HUES48 (cell line): Measurements from ENCODE around the gene DISP2.

Experiments used
- H3K27ac ChIP-seq: one replicate; pipeline ENCODE4 v1.7.0; 2013; ENCODE audit warnings: low read depth, low read length, inconsistent platforms
- H3K27me3 ChIP-seq: 2 replicates; pipeline ENCODE4 v1.6.1; 2013; ENCODE audit warnings: mild to moderate bottlenecking, low read length; ENCODE audit not compliant: control insufficient read depth, insufficient read depth
- H3K36me3 ChIP-seq: 2 replicates; pipeline ENCODE4 v1.6.1; 2013; ENCODE audit warnings: low read length; ENCODE audit not compliant: control insufficient read depth, insufficient read depth
- H3K4me1 ChIP-seq: 2 replicates; pipeline ENCODE4 v1.6.1; 2013; ENCODE audit warnings: mild to moderate bottlenecking, low read length; ENCODE audit not compliant: control insufficient read depth, insufficient read depth
- H3K4me3 ChIP-seq: 2 replicates; pipeline ENCODE4 v1.5.1; 2013; ENCODE audit warnings: mild to moderate bottlenecking, low read depth, low read length
- H3K9ac ChIP-seq: 2 replicates; pipeline ENCODE4 v1.6.1; 2013; ENCODE audit warnings: mild to moderate bottlenecking, low read depth, low read length, moderate library complexity
- H3K9me3 ChIP-seq: 2 replicates; pipeline ENCODE4 v1.6.1; 2013; ENCODE audit warnings: low read length; ENCODE audit not compliant: control insufficient read depth, insufficient read depth

DISP2 gene

GRCh38 chr15:40381818-40382529, 24.0 kb downstream of the DISP2 start:
- H3K27ac ChIP-seq, result peak overlapping the region; percentile 24
- H3K4me3 ChIP-seq, result peak overlapping the region; percentile 44
- peaks cover 24% of the 10 kb centered on the region for H3K36me3 ChIP-seq
- no peaks in the 10 kb centered on the region for H3K9me3 ChIP-seq
- H3K9ac ChIP-seq, result no peak overlapping the region
- peaks cover 5% of the 10 kb centered on the region; the same call in 1 of the 2 replicates for H3K4me1 ChIP-seq
- H3K27me3 ChIP-seq, result no peaks in the 10 kb centered on the region

DNA sequence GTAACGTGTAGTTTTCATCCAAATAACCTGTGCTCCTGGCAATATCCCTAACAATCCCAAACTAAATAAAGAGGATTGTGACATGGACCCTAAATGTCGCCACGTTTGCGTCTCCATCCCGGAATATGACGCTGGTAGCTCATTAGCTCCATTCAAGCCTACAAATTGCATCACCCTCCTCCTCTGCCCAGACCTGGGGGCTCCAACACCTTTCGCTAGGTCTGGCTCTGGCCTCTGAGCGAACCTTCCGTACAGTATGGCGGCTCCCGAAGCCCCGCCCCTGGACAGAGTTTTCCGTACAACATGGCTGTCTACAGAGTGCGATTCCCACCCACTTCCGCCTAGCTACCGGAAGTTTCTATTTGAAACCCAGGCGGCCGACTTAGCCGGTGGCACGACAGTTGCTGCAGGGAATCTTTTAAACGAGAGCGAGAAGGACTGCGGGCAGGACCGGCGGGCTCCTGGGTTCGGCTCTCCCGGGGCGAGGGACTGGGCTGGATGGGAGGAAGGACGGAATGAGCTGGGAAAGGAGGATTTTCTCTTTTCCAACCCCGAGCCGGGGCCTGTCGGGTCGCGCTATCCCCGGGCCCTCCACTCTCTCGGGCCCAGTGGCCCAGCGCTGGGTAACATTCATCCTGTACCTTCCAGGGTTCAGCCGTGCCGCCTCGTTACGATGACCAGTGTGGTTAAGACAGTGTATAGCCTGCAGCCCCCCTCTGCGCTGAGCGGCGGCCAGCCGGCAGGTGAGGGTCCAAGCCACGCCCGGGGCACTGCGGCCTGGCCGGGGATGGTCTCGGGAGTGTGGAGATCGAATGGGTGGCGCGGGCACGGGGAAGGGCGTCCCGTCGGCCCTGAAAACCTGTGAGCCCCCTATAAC, 24.8 kb downstream of the DISP2 start, which contains the start of gene KNSTRN:
Gene KNSTRN, plus strand, starts transcription at position 142 of the 877 bp plus-strand sequence. Its CDS starts 115 bp downstream, at position 257.
- no peaks in the 10 kb centered on the region for H3K27me3 ChIP-seq
- H3K36me3 ChIP-seq, result peaks cover 33% of the 10 kb centered on the region
- H3K9me3 ChIP-seq, result no peaks in the 10 kb centered on the region
- peaks cover 5% of the 10 kb centered on the region; the same call in 1 of the 2 replicates for H3K4me1 ChIP-seq
- peak within 1 kb of the TSS; percentile 38 for H3K9ac ChIP-seq
- H3K27ac ChIP-seq, result peak within 1 kb of the TSS; percentile 64
- H3K4me3 ChIP-seq, result peak within 1 kb of the TSS; percentile 77

- no peaks in the 10 kb centered on the region for H3K9me3 ChIP-seq
- H3K27ac ChIP-seq, result no peak overlapping the region
- H3K27me3 ChIP-seq, result no peaks in the 10 kb centered on the region
- H3K4me3 ChIP-seq, result no peak overlapping the region
- H3K9ac ChIP-seq, result no peak overlapping the region
- H3K4me1 ChIP-seq, result peaks cover 5% of the 10 kb centered on the region; the same call in 1 of the 2 replicates
- H3K36me3 ChIP-seq, result peaks cover 69% of the 10 kb centered on the region
These were observed 28.5 kb downstream of the DISP2 start for GRCh38 chr15:40386480-40386879.

DNA sequence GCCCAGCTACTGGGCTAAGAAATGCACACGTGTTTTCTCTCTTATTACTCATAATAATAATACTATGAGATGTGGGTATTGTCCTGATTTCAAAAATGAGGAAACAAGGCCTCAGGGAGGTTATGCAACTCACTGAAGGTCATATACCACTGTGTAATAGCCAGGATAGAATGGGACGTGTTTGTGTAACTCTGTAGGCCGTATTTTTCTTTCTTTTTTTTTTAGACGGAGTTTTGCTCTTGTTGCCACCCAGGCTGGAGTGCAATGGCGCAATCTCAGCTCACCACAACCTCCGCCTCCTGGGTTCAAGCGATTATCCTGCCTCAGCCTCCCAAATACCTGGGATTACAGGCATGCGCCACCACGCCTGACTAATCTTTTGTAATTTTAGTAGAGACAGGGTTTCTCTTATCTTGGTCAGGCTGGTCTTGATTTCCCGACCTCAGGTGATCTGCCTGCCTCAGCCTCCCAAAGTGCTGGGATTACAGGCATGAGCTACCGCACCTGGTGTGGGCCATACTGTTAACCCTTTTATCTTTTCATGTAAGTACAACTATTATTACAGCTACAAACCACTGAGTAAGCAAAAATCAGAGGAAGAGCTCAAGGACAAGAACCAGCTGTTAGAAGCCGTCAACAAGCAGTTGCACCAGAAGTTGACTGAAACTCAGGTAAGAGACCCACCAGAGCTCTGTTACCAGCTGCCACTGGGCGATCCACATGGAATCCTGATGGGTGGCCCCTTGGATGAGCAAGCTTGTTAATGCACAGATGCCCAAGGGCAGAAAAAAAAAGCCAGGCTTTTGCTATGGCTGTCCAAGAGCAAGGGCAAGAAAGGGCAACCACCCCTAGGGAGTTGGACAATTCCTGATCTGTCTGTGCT, 31.2 kb downstream of the DISP2 start:
- H3K9ac ChIP-seq, result no peak overlapping the region
- H3K9me3 ChIP-seq, result no peaks in the 10 kb centered on the region
- no peaks in the 10 kb centered on the region for H3K27me3 ChIP-seq
- no peaks in the 10 kb centered on the region for H3K4me1 ChIP-seq
- H3K27ac ChIP-seq, result no peak overlapping the region
- peaks cover 96% of the 10 kb centered on the region for H3K36me3 ChIP-seq
- H3K4me3 ChIP-seq, result no peak overlapping the region

- Histone ChIP-seq H3K4me3 (no peak overlapping the region), H3K9me3 (no peaks in the 10 kb centered on the region), H3K27ac (no peak overlapping the region), H3K9ac (no peak overlapping the region), H3K36me3 (peaks cover 91% of the 10 kb centered on the region), H3K4me1 (no peaks in the 10 kb centered on the region), H3K27me3 (no peaks in the 10 kb centered on the region)
These were observed 32.0 kb downstream of the DISP2 start for GRCh38 chr15:40389824-40390595.

- Histone ChIP-seq H3K4me1 (no peaks in the 10 kb centered on the region), H3K9me3 (no peaks in the 10 kb centered on the region), H3K27me3 (no peaks in the 10 kb centered on the region), H3K36me3 (peaks cover 60% of the 10 kb centered on the region), H3K4me3 (no peak overlapping the region), H3K27ac (no peak overlapping the region), H3K9ac (no peak overlapping the region)
These were observed 35.2 kb downstream of the DISP2 start for GRCh38 chr15:40392986-40393948.

GRCh38 chr15:40397688-40398412, 39.8 kb downstream of the DISP2 start:
- Histone ChIP-seq H3K27me3 (no peaks in the 10 kb centered on the region), H3K9me3 (no peaks in the 10 kb centered on the region), H3K36me3 (peaks cover 15% of the 10 kb centered on the region), H3K9ac (no peak overlapping the region), H3K4me3 (no peak overlapping the region), H3K4me1 (no peaks in the 10 kb centered on the region), H3K27ac (no peak overlapping the region)

DNA sequence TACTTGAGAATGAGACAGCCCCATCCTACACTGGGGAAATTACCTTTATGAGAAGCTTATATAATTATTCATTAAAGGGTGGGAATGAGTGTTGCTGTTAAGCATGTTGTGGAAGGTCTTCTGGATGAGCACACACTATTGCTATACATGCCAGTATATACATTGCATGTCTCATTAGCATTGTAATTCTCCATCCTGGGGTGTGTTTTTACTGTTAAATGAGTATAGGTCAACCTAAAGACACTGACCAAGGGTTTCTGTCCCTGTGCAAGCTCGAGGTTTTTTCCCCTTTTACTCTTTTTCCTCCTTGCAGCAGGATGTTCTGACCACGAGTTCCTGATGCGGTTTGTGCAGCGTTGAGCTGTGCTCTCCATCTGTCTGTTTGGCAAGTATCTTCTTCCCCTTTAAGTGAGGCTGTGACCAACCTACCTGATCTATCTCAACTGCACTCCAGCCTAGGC, 40.4 kb downstream of the DISP2 start:
- no peak overlapping the region for H3K9ac ChIP-seq
- no peak overlapping the region for H3K4me3 ChIP-seq
- H3K36me3 ChIP-seq, result peaks cover 9% of the 10 kb centered on the region
- no peaks in the 10 kb centered on the region for H3K27me3 ChIP-seq
- no peaks in the 10 kb centered on the region for H3K4me1 ChIP-seq
- no peak overlapping the region for H3K27ac ChIP-seq
- no peaks in the 10 kb centered on the region for H3K9me3 ChIP-seq

DNA sequence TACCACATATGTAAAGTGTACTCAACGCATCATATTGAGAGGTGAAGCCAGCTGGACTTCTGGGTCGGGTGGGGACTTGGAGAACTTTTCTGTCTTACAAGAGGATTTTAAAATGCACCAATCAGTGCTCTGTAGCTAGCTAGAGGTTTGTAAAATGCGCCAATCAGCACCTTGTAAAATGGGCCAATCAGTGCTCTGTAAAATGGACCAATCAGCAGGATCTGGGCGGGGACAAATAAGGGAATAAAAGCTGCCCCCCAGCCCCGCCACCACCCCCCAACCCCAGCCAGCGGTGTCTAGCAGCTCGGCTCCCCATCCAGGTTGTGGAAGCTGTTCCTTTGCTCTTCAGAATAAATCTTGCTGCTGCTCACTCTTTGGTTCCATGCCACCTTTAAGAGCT, 41.4 kb downstream of the DISP2 start:
- Histone ChIP-seq H3K4me1 (no peaks in the 10 kb centered on the region), H3K36me3 (no peaks in the 10 kb centered on the region), H3K4me3 (no peak overlapping the region), H3K9me3 (no peaks in the 10 kb centered on the region), H3K9ac (no peak overlapping the region), H3K27me3 (no peaks in the 10 kb centered on the region), H3K27ac (no peak overlapping the region)
